ENCODE results near the gene TEKT2.

TEKT2 gene

GRCh38 chr1:36115931-36116330 is 32.0 kb downstream of the TEKT2 start:
- no peak for DNase-seq (ENCODE audit: low read depth)
- TF ChIP-seq, protein P1, sequence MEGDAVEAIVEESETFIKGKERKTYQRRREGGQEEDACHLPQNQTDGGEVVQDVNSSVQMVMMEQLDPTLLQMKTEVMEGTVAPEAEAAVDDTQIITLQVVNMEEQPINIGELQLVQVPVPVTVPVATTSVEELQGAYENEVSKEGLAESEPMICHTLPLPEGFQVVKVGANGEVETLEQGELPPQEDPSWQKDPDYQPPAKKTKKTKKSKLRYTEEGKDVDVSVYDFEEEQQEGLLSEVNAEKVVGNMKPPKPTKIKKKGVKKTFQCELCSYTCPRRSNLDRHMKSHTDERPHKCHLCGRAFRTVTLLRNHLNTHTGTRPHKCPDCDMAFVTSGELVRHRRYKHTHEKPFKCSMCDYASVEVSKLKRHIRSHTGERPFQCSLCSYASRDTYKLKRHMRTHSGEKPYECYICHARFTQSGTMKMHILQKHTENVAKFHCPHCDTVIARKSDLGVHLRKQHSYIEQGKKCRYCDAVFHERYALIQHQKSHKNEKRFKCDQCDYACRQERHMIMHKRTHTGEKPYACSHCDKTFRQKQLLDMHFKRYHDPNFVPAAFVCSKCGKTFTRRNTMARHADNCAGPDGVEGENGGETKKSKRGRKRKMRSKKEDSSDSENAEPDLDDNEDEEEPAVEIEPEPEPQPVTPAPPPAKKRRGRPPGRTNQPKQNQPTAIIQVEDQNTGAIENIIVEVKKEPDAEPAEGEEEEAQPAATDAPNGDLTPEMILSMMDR (IDR thresholded peaks at IDR 0.05; ENCODE audit: low read depth, low read length, missing control alignments) = no peak
- no peak overlapping the region for H3K4me3 ChIP-seq (ENCODE audit: low read depth, low read length)
- in situ Hi-C loops (cut with HindIII; ENCODE audit: low sequenced_read_pairs) = no loop called here

DNA sequence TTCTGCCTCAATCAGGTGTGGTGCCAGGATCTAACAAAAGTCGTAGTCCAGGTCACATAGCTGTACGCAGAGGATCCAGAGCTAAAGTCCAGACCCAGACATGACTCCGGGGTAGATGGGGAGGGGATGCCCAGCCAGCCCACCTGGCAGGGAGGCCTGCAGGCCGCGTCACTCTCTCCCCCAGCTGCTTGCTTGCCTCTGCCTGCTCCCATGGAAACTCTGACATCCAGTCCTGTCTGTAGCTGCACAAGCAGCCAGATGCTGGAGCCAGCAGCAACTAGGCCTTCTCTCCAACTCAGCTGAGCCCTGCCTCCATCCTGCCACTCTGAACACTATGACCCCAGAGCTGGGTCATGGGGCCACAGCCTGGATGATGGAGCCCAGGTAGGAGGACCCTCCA is 33.0 kb downstream of the TEKT2 start:
- TF ChIP-seq, protein P1 (IDR thresholded peaks at IDR 0.05; ENCODE audit: low read depth, low read length, missing control alignments) = no peak
- DNase-seq (ENCODE audit: low read depth) = no peak
- no peak overlapping the region for H3K4me3 ChIP-seq (ENCODE audit: low read depth, low read length)
- in situ Hi-C loops (cut with HindIII; ENCODE audit: low sequenced_read_pairs) = no loop called here

DNA sequence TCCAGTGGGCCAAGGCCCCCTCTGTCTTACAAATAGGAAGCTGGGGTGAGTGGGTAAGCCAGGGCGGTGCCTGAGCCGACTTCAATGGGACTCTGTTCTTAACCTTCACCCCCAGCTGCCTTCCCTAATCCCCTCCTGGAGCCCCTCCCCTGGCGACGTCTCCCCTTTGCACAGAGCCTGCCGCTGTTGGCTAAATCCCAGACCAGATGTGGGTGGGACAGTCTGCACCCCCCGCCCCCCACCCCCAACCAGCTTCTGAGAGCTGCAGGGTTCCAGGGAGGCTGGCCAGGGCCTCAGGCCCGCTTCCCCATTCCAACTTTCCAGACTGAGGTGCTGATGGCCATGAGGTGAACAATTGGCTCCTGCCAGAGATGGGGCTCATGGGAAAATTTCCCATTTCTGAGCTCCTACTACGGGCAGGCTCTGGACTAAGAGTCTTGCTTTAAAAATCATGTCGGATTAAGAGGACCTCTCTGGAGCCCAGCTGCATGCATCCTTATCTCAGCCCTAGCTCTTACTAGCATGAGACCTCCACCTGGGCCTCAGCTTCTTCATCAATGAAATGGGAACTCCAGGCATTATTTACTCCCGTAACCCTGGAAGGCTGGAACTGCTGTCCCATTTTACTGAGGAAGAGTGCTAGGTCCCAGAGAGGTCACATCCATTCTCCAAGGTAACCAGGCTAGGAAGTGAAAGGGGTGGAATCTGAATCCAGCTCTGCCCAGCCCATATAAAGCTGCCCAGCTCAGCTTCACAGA is 34.7 kb downstream of the TEKT2 start:
- H3K4me3 ChIP-seq (ENCODE audit: low read depth, low read length) = no peak overlapping the region
- TF ChIP-seq, protein P1 (IDR thresholded peaks at IDR 0.05; ENCODE audit: low read depth, low read length, missing control alignments) = no peak
- no peak for DNase-seq (ENCODE audit: low read depth)
- in situ Hi-C loops (cut with HindIII; ENCODE audit: low sequenced_read_pairs) = no loop called here

- DNase-seq (ENCODE audit: low read depth) = no peak
- TF ChIP-seq, protein P1 (IDR thresholded peaks at IDR 0.05; ENCODE audit: low read depth, low read length, missing control alignments) = no peak
- in situ Hi-C loops (cut with HindIII; ENCODE audit: low sequenced_read_pairs) = no loop called here
- H3K4me3 ChIP-seq (ENCODE audit: low read depth, low read length) = no peak overlapping the region
Observed at GRCh38 chr1:36119456-36119855, 35.6 kb downstream of the TEKT2 start.

DNA sequence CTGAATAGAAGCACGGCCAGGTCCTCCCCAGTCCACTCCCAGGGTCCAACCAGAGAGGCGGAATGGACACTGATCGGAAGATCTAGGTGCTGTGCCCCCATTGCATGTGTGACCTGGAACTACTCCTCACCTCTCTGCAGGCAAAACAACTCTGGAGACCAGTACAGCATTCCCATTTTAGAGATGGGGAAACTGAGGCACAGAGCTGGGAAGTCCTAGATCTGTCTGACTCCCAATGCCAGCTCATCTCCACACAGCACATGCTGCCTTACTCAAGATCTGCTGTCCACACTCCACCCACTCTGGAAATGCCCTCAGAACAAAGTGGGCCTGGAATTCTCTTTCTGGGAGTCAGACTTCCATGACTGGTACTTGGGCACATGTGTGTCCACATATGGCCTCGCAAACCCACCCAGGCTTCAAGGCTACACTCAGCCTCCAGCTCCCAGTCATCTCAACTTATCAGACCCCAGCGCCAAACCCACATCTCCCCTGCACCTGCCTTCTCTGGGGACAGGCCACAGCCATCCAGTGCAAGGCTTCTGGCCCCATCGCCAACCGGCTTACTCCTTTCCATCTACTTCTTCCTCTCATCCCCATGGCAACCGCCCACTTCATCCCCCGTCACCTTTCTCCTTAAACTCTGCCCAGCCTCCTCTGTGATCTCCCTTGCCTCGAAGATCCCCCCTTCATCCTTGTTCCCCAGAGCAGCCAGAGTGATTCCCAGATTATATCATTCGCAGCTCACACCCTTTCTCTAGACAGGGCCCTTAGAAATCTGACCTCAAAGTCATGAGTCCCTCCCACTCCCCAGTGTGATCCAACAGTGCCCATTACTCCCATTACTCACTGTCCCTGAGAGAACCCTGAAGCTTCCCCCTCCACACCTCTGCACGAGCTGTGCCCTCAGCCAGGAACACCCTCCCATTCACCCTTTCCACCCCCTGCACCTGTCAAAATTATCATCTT is 38.5 kb downstream of the TEKT2 start:
- DNase-seq (ENCODE audit: low read depth) = no peak
- in situ Hi-C loops (cut with HindIII; ENCODE audit: low sequenced_read_pairs) = no loop called here
- TF ChIP-seq, protein P1 (IDR thresholded peaks at IDR 0.05; ENCODE audit: low read depth, low read length, missing control alignments) = no peak

GRCh38 chr1:36123356-36123755 is 39.5 kb downstream of the TEKT2 start:
- in situ Hi-C loops (cut with HindIII; ENCODE audit: low sequenced_read_pairs) = no loop called here
- DNase-seq (ENCODE audit: low read depth) = no peak
- TF ChIP-seq, protein P1 (IDR thresholded peaks at IDR 0.05; ENCODE audit: low read depth, low read length, missing control alignments) = no peak
- H3K4me3 ChIP-seq (ENCODE audit: low read depth, low read length) = no peak overlapping the region

More for the DNA sequence above, 38.5 kb downstream of the TEKT2 start:
- no peak overlapping the region for H3K4me3 ChIP-seq (ENCODE audit: low read depth, low read length)
